ENCODE results near the gene GREM1.

- TF ChIP-seq POLR2A (IDR thresholded peaks at IDR 0.05; ENCODE audit: low read depth, low read length) (no peak), POLR2AphosphoS5 (IDR thresholded peaks at IDR 0.05; ENCODE audit: low read depth, low read length) (no peak), TAF1 (IDR thresholded peaks at IDR 0.05; ENCODE audit: low read depth, low read length) (no peak)
Measured at GRCh38 chr15:32687556-32687955, 30.2 kb upstream of the GREM1 start.
